OCI-LY3 (cell line): Measurements from ENCODE around the gene CASK.

Experiments used
- EZH2phosphoT487 ChIP-seq: fragments of 200-600 bp; shearing (Covaris generic); IDR thresholded peaks from 2 replicates; pipeline ENCODE4 v1.6.1; 2018; ENCODE audit warnings: antibody characterized with exemption, mixed run types, low read depth
- TF ChIP-seq, protein P1 (sequence below): fragments of 200-600, 300-600 bp; sonication (generic); IDR thresholded peaks from 2 replicates; pipeline ENCODE4 v1.5.1; 2014; ENCODE audit warnings: antibody characterized with exemption, low read length, low read depth

DNA sequence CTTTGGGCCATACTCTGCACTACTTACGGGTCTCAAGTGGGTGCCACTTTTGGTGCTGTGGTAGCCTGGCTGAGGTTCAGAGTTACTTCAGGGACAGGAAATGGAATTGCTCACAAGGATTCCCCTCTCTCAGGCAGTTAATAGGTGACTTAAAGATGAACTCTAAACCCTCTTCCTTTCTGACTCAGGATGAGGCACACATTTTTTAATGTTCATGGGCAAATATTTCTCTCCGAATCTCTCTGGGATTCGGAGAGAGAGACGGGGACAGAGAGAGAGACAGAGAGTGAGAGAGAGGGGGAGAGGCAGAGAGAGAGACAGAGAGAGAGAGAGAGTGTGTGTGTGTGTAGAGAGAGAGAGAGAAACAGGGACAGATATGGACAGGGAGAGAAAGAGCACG lies 396.4 kb downstream of the CASK start:
- no peak for TF ChIP-seq EZH2phosphoT487
- TF ChIP-seq, protein P1, sequence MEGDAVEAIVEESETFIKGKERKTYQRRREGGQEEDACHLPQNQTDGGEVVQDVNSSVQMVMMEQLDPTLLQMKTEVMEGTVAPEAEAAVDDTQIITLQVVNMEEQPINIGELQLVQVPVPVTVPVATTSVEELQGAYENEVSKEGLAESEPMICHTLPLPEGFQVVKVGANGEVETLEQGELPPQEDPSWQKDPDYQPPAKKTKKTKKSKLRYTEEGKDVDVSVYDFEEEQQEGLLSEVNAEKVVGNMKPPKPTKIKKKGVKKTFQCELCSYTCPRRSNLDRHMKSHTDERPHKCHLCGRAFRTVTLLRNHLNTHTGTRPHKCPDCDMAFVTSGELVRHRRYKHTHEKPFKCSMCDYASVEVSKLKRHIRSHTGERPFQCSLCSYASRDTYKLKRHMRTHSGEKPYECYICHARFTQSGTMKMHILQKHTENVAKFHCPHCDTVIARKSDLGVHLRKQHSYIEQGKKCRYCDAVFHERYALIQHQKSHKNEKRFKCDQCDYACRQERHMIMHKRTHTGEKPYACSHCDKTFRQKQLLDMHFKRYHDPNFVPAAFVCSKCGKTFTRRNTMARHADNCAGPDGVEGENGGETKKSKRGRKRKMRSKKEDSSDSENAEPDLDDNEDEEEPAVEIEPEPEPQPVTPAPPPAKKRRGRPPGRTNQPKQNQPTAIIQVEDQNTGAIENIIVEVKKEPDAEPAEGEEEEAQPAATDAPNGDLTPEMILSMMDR, result no peak
